Measurements from ENCODE around the gene MAN1C1. TPM values are rescaled to one million over a fixed set of nuclear protein-coding genes. Genes with fewer than 3 reads are reported as not detected.

Gene MAN1C1
- total RNA-seq, 1 experiment from 2014 or later, result 0.11 TPM

DNA sequence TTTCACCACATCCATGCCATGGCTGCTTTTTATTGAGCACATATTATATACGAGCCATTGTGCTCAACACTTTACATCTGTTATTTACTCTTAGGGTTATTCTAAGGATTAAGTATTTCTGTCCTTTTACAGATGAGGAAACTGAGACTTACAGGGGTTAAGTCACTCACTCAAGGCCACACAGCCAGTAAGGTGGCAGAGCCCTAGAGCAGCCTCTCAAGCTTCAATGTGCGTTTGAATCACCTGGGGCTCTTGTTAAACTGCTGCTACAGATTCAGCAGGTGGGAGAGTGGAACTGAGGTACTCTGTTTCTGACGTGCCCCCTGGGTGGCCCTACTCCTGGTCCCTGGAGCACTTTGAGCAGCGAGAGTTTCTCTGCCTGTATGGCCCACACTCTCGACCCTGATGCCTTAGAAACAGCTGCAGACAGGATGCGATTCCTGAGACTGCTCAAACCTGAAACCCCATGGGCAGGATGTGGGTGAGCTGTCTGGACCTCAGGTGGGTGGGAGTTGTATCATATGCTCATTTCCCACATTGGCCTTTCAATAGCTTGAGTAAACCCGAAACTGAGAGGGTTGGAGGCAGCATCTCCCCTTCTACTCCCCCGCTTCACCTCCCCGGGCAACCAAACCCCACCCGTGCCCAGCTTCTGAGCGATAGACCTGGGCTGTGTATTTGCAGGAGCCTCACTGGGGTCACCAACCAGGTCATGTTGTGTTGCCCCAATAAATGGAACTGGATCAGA lies 59.3 kb downstream of the MAN1C1 start:
- Histone ChIP-seq H3K27me3 (ENCODE audit: low read length) (peaks cover 9% of the 10 kb centered on the region), H3K4me3 (ENCODE audit: low read length) (no peak overlapping the region), H2AFZ (ENCODE audit: low read length) (no peak overlapping the region), H3F3A (ENCODE audit: low read length, unreplicated experiment) (no peaks in the 10 kb centered on the region), H3K9me2 (replicated peaks; ENCODE audit: low read length) (no peaks in the 10 kb centered on the region), H3K9ac (ENCODE audit: low read length) (no peak overlapping the region), H3K79me2 (ENCODE audit: low read length) (no peaks in the 10 kb centered on the region), H3K4me2 (ENCODE audit: low read length) (no peak overlapping the region), H3K27ac (ENCODE audit: low read length) (no peak overlapping the region), H3K9me3 (ENCODE audit: low read length) (no peaks in the 10 kb centered on the region), H4K20me1 (ENCODE audit: low read length) (no peaks in the 10 kb centered on the region), H3K36me3 (ENCODE audit: low read depth, low read length) (no peaks in the 10 kb centered on the region), H3K4me1 (ENCODE audit: insufficient read depth, low read length) (peaks cover 9% of the 10 kb centered on the region)
- intact Hi-C loops (cut with micrococcal nuclease), result no loop called here
- ChIA-PET CTCF (no interaction called here), POLR2A (ENCODE audit: unreplicated experiment) (no interaction called here)
- no TSS peak for BruUV-seq (replicated peaks)
- ATAC-seq (no peak), DNase-seq (no peak)
- TF ChIP-seq, protein P1, sequence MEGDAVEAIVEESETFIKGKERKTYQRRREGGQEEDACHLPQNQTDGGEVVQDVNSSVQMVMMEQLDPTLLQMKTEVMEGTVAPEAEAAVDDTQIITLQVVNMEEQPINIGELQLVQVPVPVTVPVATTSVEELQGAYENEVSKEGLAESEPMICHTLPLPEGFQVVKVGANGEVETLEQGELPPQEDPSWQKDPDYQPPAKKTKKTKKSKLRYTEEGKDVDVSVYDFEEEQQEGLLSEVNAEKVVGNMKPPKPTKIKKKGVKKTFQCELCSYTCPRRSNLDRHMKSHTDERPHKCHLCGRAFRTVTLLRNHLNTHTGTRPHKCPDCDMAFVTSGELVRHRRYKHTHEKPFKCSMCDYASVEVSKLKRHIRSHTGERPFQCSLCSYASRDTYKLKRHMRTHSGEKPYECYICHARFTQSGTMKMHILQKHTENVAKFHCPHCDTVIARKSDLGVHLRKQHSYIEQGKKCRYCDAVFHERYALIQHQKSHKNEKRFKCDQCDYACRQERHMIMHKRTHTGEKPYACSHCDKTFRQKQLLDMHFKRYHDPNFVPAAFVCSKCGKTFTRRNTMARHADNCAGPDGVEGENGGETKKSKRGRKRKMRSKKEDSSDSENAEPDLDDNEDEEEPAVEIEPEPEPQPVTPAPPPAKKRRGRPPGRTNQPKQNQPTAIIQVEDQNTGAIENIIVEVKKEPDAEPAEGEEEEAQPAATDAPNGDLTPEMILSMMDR (conservative IDR thresholded peaks at IDR 0.05; ENCODE audit: low read depth, low read length), result no peak
- TF ChIP-seq EZH2phosphoT487 (IDR thresholded peaks at IDR 0.05; ENCODE audit: borderline replicate concordance, low read length), result no peak
- no peak for TF ChIP-seq EZH2 (IDR thresholded peaks at IDR 0.05; ENCODE audit: low read length, unreplicated experiment)

DNA sequence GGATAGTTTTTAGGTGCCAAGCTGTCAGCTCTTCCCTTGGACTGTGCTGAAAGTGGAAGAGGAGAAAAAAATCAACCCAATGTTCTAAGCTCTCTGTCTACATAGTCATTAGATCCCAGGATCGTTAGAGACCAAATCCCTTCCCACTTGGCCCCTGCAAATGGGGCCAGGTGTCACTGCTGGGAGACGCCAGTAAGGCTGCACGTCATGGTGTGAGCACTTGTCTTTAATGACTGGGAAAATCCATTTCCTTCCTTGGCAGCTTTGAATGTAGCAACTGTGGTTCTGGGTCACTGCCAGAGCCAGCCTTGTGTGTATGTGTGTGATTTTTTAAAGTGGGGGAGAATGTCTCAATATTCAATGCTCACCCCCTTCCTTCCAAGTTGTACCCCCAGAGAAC lies 59.9 kb downstream of the MAN1C1 start:
- BruUV-seq (replicated peaks), result no TSS peak
- Histone ChIP-seq H3K4me1 (ENCODE audit: insufficient read depth, low read length) (peaks cover 9% of the 10 kb centered on the region), H3K27me3 (ENCODE audit: low read length) (peaks cover 9% of the 10 kb centered on the region), H4K20me1 (ENCODE audit: low read length) (no peaks in the 10 kb centered on the region), H3F3A (ENCODE audit: low read length, unreplicated experiment) (no peaks in the 10 kb centered on the region), H3K9me3 (ENCODE audit: low read length) (no peaks in the 10 kb centered on the region), H3K9me2 (replicated peaks; ENCODE audit: low read length) (no peaks in the 10 kb centered on the region), H3K27ac (ENCODE audit: low read length) (no peak overlapping the region), H3K36me3 (ENCODE audit: low read depth, low read length) (no peaks in the 10 kb centered on the region), H3K79me2 (ENCODE audit: low read length) (no peaks in the 10 kb centered on the region), H3K4me2 (ENCODE audit: low read length) (no peak overlapping the region), H3K9ac (ENCODE audit: low read length) (no peak overlapping the region), H2AFZ (ENCODE audit: low read length) (no peak overlapping the region), H3K4me3 (ENCODE audit: low read length) (no peak overlapping the region)
- TF ChIP-seq, protein P1 (conservative IDR thresholded peaks at IDR 0.05; ENCODE audit: low read depth, low read length), result no peak
- no peak for TF ChIP-seq EZH2phosphoT487 (IDR thresholded peaks at IDR 0.05; ENCODE audit: borderline replicate concordance, low read length)
- TF ChIP-seq EZH2 (IDR thresholded peaks at IDR 0.05; ENCODE audit: low read length, unreplicated experiment), result no peak
- DNase-seq (no peak), ATAC-seq (no peak)
- intact Hi-C loops (cut with micrococcal nuclease), result no loop called here
- ChIA-PET POLR2A (ENCODE audit: unreplicated experiment) (no interaction called here), CTCF (no interaction called here)

DNA sequence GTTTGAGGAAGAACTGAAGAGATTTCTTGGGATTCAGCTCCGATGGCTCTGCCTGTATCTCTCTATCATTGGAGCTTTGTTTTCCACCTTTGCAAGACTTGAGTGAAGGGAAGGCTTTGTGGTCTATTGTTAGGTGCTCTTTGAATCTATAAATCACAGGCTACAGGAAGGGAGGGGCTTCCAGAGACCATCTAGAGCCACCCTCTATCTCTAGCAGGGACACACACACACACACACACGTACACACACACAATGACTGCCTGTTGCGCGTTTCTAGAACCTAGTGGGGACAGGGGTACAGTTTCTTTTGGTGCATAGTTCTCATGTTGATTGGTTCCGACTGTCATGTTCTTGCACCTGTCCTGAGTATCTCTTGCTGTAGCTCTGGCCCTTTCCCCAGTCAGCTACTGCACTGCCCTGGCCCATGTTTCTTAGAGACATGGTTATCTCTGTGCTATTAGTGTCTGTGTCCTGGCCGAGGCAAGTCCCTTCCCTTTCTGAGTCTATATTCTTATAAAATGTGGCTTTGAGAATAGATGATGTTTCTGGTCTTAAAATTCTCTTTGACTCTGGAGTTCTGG lies 60.7 kb downstream of the MAN1C1 start:
- H3K9me3 ChIP-seq (ENCODE audit: low read length), result no peaks in the 10 kb centered on the region
- no peak overlapping the region for H3K4me2 ChIP-seq (ENCODE audit: low read length)
- no peaks in the 10 kb centered on the region for H3K9me2 ChIP-seq (replicated peaks; ENCODE audit: low read length)
- no peak for DNase-seq
- peaks cover 9% of the 10 kb centered on the region for H3K4me1 ChIP-seq (ENCODE audit: insufficient read depth, low read length)
- TF ChIP-seq EZH2phosphoT487 (IDR thresholded peaks at IDR 0.05; ENCODE audit: borderline replicate concordance, low read length) (no peak), EZH2 (IDR thresholded peaks at IDR 0.05; ENCODE audit: low read length, unreplicated experiment) (no peak)
- TF ChIP-seq, protein P1 (conservative IDR thresholded peaks at IDR 0.05; ENCODE audit: low read depth, low read length), result no peak
- no peaks in the 10 kb centered on the region for H4K20me1 ChIP-seq (ENCODE audit: low read length)
- no peak overlapping the region for H3K4me3 ChIP-seq (ENCODE audit: low read length)
- no peak for ATAC-seq
- no TSS peak for BruUV-seq (replicated peaks)
- peaks cover 9% of the 10 kb centered on the region for H3K27me3 ChIP-seq (ENCODE audit: low read length)
- H3K27ac ChIP-seq (ENCODE audit: low read length), result no peak overlapping the region
- H3K36me3 ChIP-seq (ENCODE audit: low read depth, low read length), result no peaks in the 10 kb centered on the region
- no peaks in the 10 kb centered on the region for H3F3A ChIP-seq (ENCODE audit: low read length, unreplicated experiment)
- no peak overlapping the region for H3K9ac ChIP-seq (ENCODE audit: low read length)
- CTCF ChIA-PET, result no interaction called here
- intact Hi-C loops (cut with micrococcal nuclease), result no loop called here
- POLR2A ChIA-PET (ENCODE audit: unreplicated experiment), result no interaction called here
- no peak overlapping the region for H2AFZ ChIP-seq (ENCODE audit: low read length)
- no peaks in the 10 kb centered on the region for H3K79me2 ChIP-seq (ENCODE audit: low read length)
